HEK293 (cell line): Measurements from ENCODE around the gene LHX4.

Experiments
- CTCF ChIA-PET: fragments of 350-600 bp; formaldehyde crosslinking; extraction: SDS; loops from one replicate; lab custom pipeline; 2021; ENCODE audit warnings: antibody characterized with exemption; lab: Yijun Ruan, JAX
- POLR2A ChIA-PET: fragments of 300-600 bp; formaldehyde crosslinking; extraction: SDS; loops from one replicate; lab custom pipeline; 2020; ENCODE audit warnings: antibody characterized with exemption, inconsistent platforms; lab: Yijun Ruan, JAX
- H3K27ac ChIP-seq: fragments of 200-500 bp; sonication (Bioruptor generic); 2 replicates; pipeline ENCODE4 v1.5.1; 2014; ENCODE audit warnings: low read depth, low read length, control low read depth, inconsistent platforms; ENCODE audit errors: extremely low read depth
- H3K36me3 ChIP-seq, 2 experiments: fragments of 200-500 bp in 1 of 2; sonication (Bioruptor generic) in 1 of 2; 1 replicate in 1 of 2; 2 replicates in 1 of 2; pipeline ENCODE4 v1.5.1; 2014 to 2017; ENCODE audit warnings: inconsistent platforms in 2 of 2, low read length in 2 of 2; ENCODE audit not compliant: control insufficient read depth in 2 of 2, insufficient read depth in 1 of 2
- H3K4me1 ChIP-seq: fragments of 200-500 bp; sonication (Bioruptor generic); 2 replicates; pipeline ENCODE4 v1.5.1; 2014; ENCODE audit warnings: mild to moderate bottlenecking, low read length, inconsistent platforms; ENCODE audit not compliant: control insufficient read depth, insufficient read depth
- H3K4me3 ChIP-seq: 2 replicates; pipeline ENCODE4 v1.5.1; 2011; ENCODE audit warnings: low read depth, mild to moderate bottlenecking, control low read depth, low read length, moderate library complexity
- H3K9me3 ChIP-seq: fragments of 200-500 bp; sonication (Bioruptor generic); 2 replicates; pipeline ENCODE4 v1.5.1; 2014; ENCODE audit warnings: low read depth, low read length, inconsistent platforms; ENCODE audit not compliant: control insufficient read depth, insufficient read depth
- GLI2 ChIP-seq: fragments of 450-650 bp; formaldehyde crosslinking; IDR thresholded peaks from 2 replicates; pipeline ENCODE4; 2017; ENCODE audit warnings: missing biosample characterization, missing genetic modification characterization, low read depth, borderline replicate concordance
- HOXC10 ChIP-seq: sonication (generic); formaldehyde crosslinking; IDR thresholded peaks from 2 replicates; pipeline ENCODE4 v1.8.1; 2023; ENCODE audit warnings: mild to moderate bottlenecking, missing genetic modification reagents
- KLF9 ChIP-seq: fragments of 450-650 bp; formaldehyde crosslinking; IDR thresholded peaks from 2 replicates; pipeline ENCODE4 v1.5.1; 2016; ENCODE audit warnings: missing biosample characterization, missing genetic modification characterization, low read depth
- ZNF121 ChIP-seq: fragments of 450-650 bp; formaldehyde crosslinking; IDR thresholded peaks from 2 replicates; pipeline ENCODE4 v1.5.1; 2016; ENCODE audit warnings: missing biosample characterization, missing genetic modification characterization
- ZNF146 ChIP-seq: fragments of 450-650 bp; formaldehyde crosslinking; IDR thresholded peaks from 2 replicates; pipeline ENCODE4 v1.5.1; 2016; ENCODE audit warnings: missing biosample characterization, missing genetic modification characterization
- ZNF221 ChIP-seq: fragments of 450-650 bp; formaldehyde crosslinking; IDR thresholded peaks from 2 replicates; pipeline ENCODE4 v1.5.1; 2017; ENCODE audit warnings: missing biosample characterization, missing genetic modification characterization, borderline replicate concordance
- ZNF341 ChIP-seq: fragments of 450-650 bp; formaldehyde crosslinking; IDR thresholded peaks from 2 replicates; pipeline ENCODE4; 2016; ENCODE audit warnings: low read depth, missing biosample characterization, missing genetic modification characterization
- ZNF558 ChIP-seq: fragments of 450-650 bp; formaldehyde crosslinking; IDR thresholded peaks from 2 replicates; pipeline ENCODE4 v1.5.1; 2016; ENCODE audit warnings: missing biosample characterization, missing genetic modification characterization
- TF ChIP-seq, protein P1 (sequence below): fragments of 450-650 bp; formaldehyde crosslinking; IDR thresholded peaks from 2 replicates; pipeline ENCODE4 v1.5.1; 2016; ENCODE audit warnings: missing biosample characterization, missing genetic modification characterization
- TF ChIP-seq, protein P2 (sequence below): fragments of 450-650 bp; formaldehyde crosslinking; IDR thresholded peaks from 2 replicates; pipeline ENCODE4 v1.5.1; 2016; ENCODE audit warnings: missing biosample characterization, missing genetic modification characterization, borderline replicate concordance

LHX4 gene

DNA sequence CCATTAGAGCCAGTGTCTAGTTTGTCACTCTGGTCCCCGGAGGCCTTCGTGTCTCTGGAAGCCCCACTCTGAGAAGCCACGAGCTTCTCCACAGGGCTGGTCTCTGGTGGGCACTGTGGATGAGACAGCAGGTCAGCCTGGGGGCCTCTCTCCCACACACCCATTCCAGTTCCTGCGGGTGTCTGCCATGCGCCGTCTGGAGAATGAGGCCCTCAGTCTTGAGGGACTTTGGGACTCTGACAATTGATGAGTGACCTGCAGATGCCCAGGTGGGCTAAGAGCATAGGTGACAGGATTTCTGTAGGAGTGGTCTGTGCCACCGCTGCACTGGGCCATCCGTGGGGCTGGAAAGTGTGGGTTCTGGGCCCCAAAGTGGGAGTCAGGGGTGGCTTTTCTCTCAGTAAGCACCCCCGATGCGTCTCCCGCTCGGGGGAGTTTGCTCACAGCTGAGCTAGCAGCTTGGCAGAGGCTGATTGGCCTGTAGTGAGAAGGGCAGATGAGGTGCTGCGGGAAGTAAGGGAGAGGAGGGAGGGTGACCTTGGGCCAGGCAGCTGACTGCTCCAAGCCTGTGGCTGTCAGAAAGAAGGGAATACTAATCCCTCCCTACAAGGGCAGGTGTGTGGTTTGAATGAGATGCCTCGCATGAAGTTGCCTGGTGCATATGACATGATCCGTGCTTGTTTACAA lies 26.4 kb downstream of the LHX4 start:
- Histone ChIP-seq H3K4me3 (no peak overlapping the region), H3K27ac (no peak overlapping the region), H3K4me1 (no peaks in the 10 kb centered on the region), H3K9me3 (no peaks in the 10 kb centered on the region), H3K36me3 (no peaks in the 10 kb centered on the region)
- TF ChIP-seq ZNF341 (0 out of 2 replicates have a peak, but pooled peaks have one; percentile 18), GLI2 (no peak)
- CTCF ChIA-PET, result interaction anchor here (0.6 to 2.2 kb wide), 3 partner anchors 66 to 160 kb away, joined by 3 to 10 read pairs (median 3); no protein-coding TSS in a partner anchor
- POLR2A ChIA-PET, result no interaction called here

DNA sequence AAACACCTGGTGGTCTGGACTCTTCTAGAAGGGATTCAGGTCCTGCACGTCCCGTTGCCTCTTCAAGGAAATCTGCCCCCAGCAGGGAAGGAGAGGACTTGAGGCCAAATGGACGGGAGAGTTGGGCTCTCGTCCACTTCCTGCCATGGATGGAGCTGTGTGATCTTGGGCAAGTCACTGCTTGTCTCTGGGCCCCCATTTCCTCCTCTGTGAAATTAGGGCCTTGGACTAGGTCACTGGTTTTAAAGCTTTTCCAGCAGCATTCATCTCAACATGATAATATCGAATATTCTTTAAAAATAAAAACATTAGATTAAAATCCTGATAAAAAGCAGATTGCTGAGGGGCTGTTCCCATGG lies 26.9 kb downstream of the LHX4 start:
- Histone ChIP-seq H3K27ac (no peak overlapping the region), H3K4me3 (no peak overlapping the region), H3K36me3 (no peaks in the 10 kb centered on the region), H3K9me3 (no peaks in the 10 kb centered on the region), H3K4me1 (peaks cover 2% of the 10 kb centered on the region)
- ChIA-PET POLR2A (no interaction called here), CTCF (interaction anchor here (0.6 to 2.2 kb wide), 3 partner anchors 67 to 1175 kb away, joined by 3 to 10 read pairs (median 3); no protein-coding TSS in a partner anchor)
- 0 out of 2 replicates have a peak, but pooled peaks have one; percentile 2 for TF ChIP-seq ZNF341
- TF ChIP-seq, protein P1, sequence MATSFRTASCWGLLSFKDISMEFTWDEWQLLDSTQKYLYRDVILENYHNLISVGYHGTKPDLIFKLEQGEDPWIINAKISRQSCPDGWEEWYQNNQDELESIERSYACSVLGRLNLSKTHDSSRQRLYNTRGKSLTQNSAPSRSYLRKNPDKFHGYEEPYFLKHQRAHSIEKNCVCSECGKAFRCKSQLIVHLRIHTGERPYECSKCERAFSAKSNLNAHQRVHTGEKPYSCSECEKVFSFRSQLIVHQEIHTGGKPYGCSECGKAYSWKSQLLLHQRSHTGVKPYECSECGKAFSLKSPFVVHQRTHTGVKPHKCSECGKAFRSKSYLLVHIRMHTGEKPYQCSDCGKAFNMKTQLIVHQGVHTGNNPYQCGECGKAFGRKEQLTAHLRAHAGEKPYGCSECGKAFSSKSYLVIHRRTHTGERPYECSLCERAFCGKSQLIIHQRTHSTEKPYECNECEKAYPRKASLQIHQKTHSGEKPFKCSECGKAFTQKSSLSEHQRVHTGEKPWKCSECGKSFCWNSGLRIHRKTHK (tag by site-specific recombination), result no peak

DNA sequence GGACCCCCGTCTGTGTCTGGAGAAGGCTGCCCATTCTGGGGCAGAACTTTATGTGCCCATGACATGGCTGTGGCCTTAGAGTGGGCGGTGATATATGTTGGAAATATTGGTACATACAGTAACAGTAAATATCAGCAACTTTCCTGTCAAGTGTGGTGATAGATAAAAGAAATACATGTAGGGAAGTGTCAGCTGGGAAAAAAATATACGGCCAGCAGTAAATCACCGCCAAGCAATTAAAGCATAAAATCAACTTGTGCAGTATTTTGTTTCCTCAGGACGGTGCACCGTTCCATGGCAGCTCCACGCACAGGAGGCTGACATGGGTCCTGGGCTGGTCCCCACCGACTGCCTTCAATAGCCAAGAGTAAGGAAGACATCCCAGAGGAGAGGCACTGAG lies 27.4 kb downstream of the LHX4 start:
- Histone ChIP-seq H3K36me3 (no peaks in the 10 kb centered on the region), H3K9me3 (no peaks in the 10 kb centered on the region), H3K27ac (no peak overlapping the region)
- CTCF ChIA-PET, result interaction anchor here (0.6 to 2.2 kb wide), 3 partner anchors 8 to 1175 kb away, joined by 3 to 10 read pairs (median 4); no protein-coding TSS in a partner anchor
- TF ChIP-seq HOXC10 (no peak), ZNF146 (tag by site-specific recombination) (no peak), ZNF221 (tag by site-specific recombination) (no peak), ZNF558 (tag by site-specific recombination) (no peak), ZNF121 (tag by site-specific recombination) (no peak), KLF9 (tag by site-specific recombination) (no peak)
- TF ChIP-seq, protein P2, sequence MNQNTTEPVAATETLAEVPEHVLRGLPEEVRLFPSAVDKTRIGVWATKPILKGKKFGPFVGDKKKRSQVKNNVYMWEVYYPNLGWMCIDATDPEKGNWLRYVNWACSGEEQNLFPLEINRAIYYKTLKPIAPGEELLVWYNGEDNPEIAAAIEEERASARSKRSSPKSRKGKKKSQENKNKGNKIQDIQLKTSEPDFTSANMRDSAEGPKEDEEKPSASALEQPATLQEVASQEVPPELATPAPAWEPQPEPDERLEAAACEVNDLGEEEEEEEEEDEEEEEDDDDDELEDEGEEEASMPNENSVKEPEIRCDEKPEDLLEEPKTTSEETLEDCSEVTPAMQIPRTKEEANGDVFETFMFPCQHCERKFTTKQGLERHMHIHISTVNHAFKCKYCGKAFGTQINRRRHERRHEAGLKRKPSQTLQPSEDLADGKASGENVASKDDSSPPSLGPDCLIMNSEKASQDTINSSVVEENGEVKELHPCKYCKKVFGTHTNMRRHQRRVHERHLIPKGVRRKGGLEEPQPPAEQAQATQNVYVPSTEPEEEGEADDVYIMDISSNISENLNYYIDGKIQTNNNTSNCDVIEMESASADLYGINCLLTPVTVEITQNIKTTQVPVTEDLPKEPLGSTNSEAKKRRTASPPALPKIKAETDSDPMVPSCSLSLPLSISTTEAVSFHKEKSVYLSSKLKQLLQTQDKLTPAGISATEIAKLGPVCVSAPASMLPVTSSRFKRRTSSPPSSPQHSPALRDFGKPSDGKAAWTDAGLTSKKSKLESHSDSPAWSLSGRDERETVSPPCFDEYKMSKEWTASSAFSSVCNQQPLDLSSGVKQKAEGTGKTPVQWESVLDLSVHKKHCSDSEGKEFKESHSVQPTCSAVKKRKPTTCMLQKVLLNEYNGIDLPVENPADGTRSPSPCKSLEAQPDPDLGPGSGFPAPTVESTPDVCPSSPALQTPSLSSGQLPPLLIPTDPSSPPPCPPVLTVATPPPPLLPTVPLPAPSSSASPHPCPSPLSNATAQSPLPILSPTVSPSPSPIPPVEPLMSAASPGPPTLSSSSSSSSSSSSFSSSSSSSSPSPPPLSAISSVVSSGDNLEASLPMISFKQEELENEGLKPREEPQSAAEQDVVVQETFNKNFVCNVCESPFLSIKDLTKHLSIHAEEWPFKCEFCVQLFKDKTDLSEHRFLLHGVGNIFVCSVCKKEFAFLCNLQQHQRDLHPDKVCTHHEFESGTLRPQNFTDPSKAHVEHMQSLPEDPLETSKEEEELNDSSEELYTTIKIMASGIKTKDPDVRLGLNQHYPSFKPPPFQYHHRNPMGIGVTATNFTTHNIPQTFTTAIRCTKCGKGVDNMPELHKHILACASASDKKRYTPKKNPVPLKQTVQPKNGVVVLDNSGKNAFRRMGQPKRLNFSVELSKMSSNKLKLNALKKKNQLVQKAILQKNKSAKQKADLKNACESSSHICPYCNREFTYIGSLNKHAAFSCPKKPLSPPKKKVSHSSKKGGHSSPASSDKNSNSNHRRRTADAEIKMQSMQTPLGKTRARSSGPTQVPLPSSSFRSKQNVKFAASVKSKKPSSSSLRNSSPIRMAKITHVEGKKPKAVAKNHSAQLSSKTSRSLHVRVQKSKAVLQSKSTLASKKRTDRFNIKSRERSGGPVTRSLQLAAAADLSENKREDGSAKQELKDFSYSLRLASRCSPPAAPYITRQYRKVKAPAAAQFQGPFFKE (tag by site-specific recombination), result no peak
- TF ChIP-seq, all 188 proteins: peak for 0
- POLR2A ChIA-PET, result no interaction called here
- Histone ChIP-seq H3K4me3 (no peak overlapping the region), H3K4me1 (peaks cover 7% of the 10 kb centered on the region)
